ENCODE measurements around the gene GDI2.

Gene GDI2

GRCh38 chr10:5758927-5759326 lies 54.3 kb downstream of the GDI2 start:
- Histone ChIP-seq H3K9ac (ENCODE audit: low read length) (no peak overlapping the region), H3K4me1 (ENCODE audit: insufficient read depth, low read length, severe bottlenecking) (no peaks in the 10 kb centered on the region), H3K4me2 (ENCODE audit: low read length) (no peak overlapping the region), H3K27ac (ENCODE audit: low read depth, low read length, poor library complexity, severe bottlenecking) (no peak overlapping the region), H3F3A (ENCODE audit: insufficient read depth, low read length) (peaks cover 5% of the 10 kb centered on the region; the same call in 1 of the 2 replicates), H2AFZ (ENCODE audit: low read length) (no peak overlapping the region), H3K36me3 (ENCODE audit: insufficient read depth, low read length) (peaks cover 74% of the 10 kb centered on the region), H4K20me1 (ENCODE audit: insufficient read depth, low read length) (no peaks in the 10 kb centered on the region), H3K27me3 (ENCODE audit: insufficient read depth, low read length) (no peaks in the 10 kb centered on the region), H3K9me3 (ENCODE audit: low read length) (no peaks in the 10 kb centered on the region), H3K79me2 (ENCODE audit: insufficient read depth, low read length) (no peaks in the 10 kb centered on the region), H3K4me3 (ENCODE audit: low read depth, low read length, poor library complexity, severe bottlenecking) (no peak overlapping the region), H3K9me2 (ENCODE audit: low read depth, low read length) (no peaks in the 10 kb centered on the region)
- TF ChIP-seq CTCF (IDR thresholded peaks at IDR 0.05; ENCODE audit: low read length) (no peak), EZH2 (IDR thresholded peaks at IDR 0.05; ENCODE audit: borderline replicate concordance, low read length) (no peak)

GRCh38 chr10:5757766-5758517 lies 55.3 kb downstream of the GDI2 start:
- Histone ChIP-seq H3K27me3 (ENCODE audit: insufficient read depth, low read length) (no peaks in the 10 kb centered on the region), H3F3A (ENCODE audit: insufficient read depth, low read length) (peaks cover 5% of the 10 kb centered on the region; the same call in 1 of the 2 replicates), H3K36me3 (ENCODE audit: insufficient read depth, low read length) (peaks cover 64% of the 10 kb centered on the region)

GRCh38 chr10:5752301-5752871 lies 60.8 kb downstream of the GDI2 start:
- H3K4me1 ChIP-seq (ENCODE audit: insufficient read depth, low read length, severe bottlenecking), result no peaks in the 10 kb centered on the region
- no peak overlapping the region for H2AFZ ChIP-seq (ENCODE audit: low read length)
- no peaks in the 10 kb centered on the region for H3K79me2 ChIP-seq (ENCODE audit: insufficient read depth, low read length)
- no peak overlapping the region for H3K4me3 ChIP-seq (ENCODE audit: low read depth, low read length, poor library complexity, severe bottlenecking)
- H3K9ac ChIP-seq (ENCODE audit: low read length), result no peak overlapping the region
- TF ChIP-seq EZH2 (IDR thresholded peaks at IDR 0.05; ENCODE audit: borderline replicate concordance, low read length), result no peak
- no peak for TF ChIP-seq CTCF (IDR thresholded peaks at IDR 0.05; ENCODE audit: low read length)
- no peaks in the 10 kb centered on the region for H4K20me1 ChIP-seq (ENCODE audit: insufficient read depth, low read length)
- no peaks in the 10 kb centered on the region for H3K27me3 ChIP-seq (ENCODE audit: insufficient read depth, low read length)
- H3K9me3 ChIP-seq (ENCODE audit: low read length), result no peaks in the 10 kb centered on the region
- no peaks in the 10 kb centered on the region; the same call in 1 of the 2 replicates for H3F3A ChIP-seq (ENCODE audit: insufficient read depth, low read length)
- H3K27ac ChIP-seq (ENCODE audit: low read depth, low read length, poor library complexity, severe bottlenecking), result no peak overlapping the region
- H3K9me2 ChIP-seq (ENCODE audit: low read depth, low read length), result no peaks in the 10 kb centered on the region
- peaks cover 56% of the 10 kb centered on the region for H3K36me3 ChIP-seq (ENCODE audit: insufficient read depth, low read length)
- H3K4me2 ChIP-seq (ENCODE audit: low read length), result no peak overlapping the region

More at GRCh38 chr10:5757766-5758517, 55.3 kb downstream of the GDI2 start:
- H3K9ac ChIP-seq (ENCODE audit: low read length), result no peak overlapping the region
- no peaks in the 10 kb centered on the region for H3K4me1 ChIP-seq (ENCODE audit: insufficient read depth, low read length, severe bottlenecking)
- H2AFZ ChIP-seq (ENCODE audit: low read length), result no peak overlapping the region
- no peak for TF ChIP-seq CTCF (IDR thresholded peaks at IDR 0.05; ENCODE audit: low read length)
- no peaks in the 10 kb centered on the region for H3K9me3 ChIP-seq (ENCODE audit: low read length)
- no peak overlapping the region for H3K4me2 ChIP-seq (ENCODE audit: low read length)
- H3K27ac ChIP-seq (ENCODE audit: low read depth, low read length, poor library complexity, severe bottlenecking), result no peak overlapping the region
- no peaks in the 10 kb centered on the region for H3K79me2 ChIP-seq (ENCODE audit: insufficient read depth, low read length)
- H4K20me1 ChIP-seq (ENCODE audit: insufficient read depth, low read length), result no peaks in the 10 kb centered on the region
- H3K4me3 ChIP-seq (ENCODE audit: low read depth, low read length, poor library complexity, severe bottlenecking), result no peak overlapping the region
- no peaks in the 10 kb centered on the region for H3K9me2 ChIP-seq (ENCODE audit: low read depth, low read length)
